PFSK-1 (cell line): Measurements from ENCODE around the gene TRERF1.

Experiments
- FOXP2 ChIP-seq: optimal IDR thresholded peaks from 2 replicates; pipeline ENCODE3; 2011; ENCODE audit warnings: borderline replicate concordance, control low read depth, inconsistent platforms; ENCODE audit not compliant: insufficient read depth; ENCODE audit errors: extremely low read length, extremely low read depth
- POLR2AphosphoS5 ChIP-seq: IDR thresholded peaks from 2 replicates; pipeline ENCODE4 v1.6.1; 2012; ENCODE audit warnings: low read depth, mild to moderate bottlenecking, control low read depth, low read length, moderate library complexity
- SIN3A ChIP-seq: IDR thresholded peaks from 2 replicates; pipeline ENCODE4 v1.6.1; 2012; ENCODE audit warnings: mild to moderate bottlenecking, low read length, moderate library complexity, borderline replicate concordance; ENCODE audit not compliant: insufficient read depth
- TAF1 ChIP-seq: IDR thresholded peaks from 2 replicates; pipeline ENCODE4 v1.6.1; 2012; ENCODE audit warnings: low read length, control low read depth, borderline replicate concordance; ENCODE audit not compliant: insufficient read depth
- TF ChIP-seq, protein P1 (sequence below), 2 experiments: IDR thresholded peaks; 2 replicates each; pipeline versions ENCODE4 v1.6.1 to v1.8.0; 2011 to 2012; ENCODE audit warnings: low read depth in 2 of 2, low read length in 2 of 2, control low read depth in 1 of 2, inconsistent platforms in 1 of 2, mild to moderate bottlenecking in 1 of 2, moderate library complexity in 1 of 2; ENCODE audit not compliant: insufficient read depth in 1 of 2

The TRERF1 gene

DNA sequence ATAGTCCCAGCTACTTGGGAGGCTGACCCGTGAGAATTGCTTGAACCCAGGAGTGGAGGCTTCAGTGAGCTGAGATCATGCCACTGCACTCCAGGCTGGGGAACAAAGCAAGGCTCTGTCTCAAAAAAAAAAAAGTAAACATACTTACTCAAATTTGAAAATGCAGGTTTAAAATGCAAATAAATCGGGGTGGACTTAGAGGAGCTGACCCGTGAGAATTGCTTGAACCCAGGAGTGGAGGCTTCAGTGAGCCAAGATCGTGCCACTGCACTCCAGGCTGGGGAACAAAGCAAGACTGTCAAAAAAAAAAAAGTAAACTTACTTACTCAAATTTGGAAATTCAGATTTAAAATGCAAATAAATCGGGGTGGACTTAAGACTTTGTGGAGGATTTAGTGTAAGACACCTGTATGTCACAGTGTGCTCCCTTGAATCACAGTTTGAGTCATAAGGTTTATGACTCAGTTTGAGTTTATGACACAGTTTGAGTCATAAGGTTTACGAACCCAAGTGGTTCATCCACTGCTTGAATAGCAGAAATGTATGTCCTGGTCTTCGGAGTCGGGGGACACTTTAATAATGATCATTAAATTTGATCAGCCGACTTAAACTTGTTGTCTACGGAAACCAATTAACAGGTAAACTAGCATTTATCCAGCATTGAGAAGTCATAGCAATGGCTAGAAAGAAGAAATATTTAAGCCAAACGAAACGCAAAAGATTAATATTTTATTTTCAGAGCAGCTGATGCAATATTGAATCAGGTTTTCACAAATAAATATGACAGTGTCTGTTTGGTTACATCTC lies 227.3 kb downstream of the TRERF1 start:
- TF ChIP-seq TAF1, result no peak
- TF ChIP-seq POLR2AphosphoS5, result no peak
- no peak for TF ChIP-seq SIN3A
- TF ChIP-seq, protein P1, sequence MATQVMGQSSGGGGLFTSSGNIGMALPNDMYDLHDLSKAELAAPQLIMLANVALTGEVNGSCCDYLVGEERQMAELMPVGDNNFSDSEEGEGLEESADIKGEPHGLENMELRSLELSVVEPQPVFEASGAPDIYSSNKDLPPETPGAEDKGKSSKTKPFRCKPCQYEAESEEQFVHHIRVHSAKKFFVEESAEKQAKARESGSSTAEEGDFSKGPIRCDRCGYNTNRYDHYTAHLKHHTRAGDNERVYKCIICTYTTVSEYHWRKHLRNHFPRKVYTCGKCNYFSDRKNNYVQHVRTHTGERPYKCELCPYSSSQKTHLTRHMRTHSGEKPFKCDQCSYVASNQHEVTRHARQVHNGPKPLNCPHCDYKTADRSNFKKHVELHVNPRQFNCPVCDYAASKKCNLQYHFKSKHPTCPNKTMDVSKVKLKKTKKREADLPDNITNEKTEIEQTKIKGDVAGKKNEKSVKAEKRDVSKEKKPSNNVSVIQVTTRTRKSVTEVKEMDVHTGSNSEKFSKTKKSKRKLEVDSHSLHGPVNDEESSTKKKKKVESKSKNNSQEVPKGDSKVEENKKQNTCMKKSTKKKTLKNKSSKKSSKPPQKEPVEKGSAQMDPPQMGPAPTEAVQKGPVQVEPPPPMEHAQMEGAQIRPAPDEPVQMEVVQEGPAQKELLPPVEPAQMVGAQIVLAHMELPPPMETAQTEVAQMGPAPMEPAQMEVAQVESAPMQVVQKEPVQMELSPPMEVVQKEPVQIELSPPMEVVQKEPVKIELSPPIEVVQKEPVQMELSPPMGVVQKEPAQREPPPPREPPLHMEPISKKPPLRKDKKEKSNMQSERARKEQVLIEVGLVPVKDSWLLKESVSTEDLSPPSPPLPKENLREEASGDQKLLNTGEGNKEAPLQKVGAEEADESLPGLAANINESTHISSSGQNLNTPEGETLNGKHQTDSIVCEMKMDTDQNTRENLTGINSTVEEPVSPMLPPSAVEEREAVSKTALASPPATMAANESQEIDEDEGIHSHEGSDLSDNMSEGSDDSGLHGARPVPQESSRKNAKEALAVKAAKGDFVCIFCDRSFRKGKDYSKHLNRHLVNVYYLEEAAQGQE (IDR thresholded peaks at IDR 0.05; ENCODE audit: insufficient read depth in 1 of 2, low read depth in 2 of 2, low read length in 2 of 2), result no peak
- TF ChIP-seq FOXP2, result no peak

DNA sequence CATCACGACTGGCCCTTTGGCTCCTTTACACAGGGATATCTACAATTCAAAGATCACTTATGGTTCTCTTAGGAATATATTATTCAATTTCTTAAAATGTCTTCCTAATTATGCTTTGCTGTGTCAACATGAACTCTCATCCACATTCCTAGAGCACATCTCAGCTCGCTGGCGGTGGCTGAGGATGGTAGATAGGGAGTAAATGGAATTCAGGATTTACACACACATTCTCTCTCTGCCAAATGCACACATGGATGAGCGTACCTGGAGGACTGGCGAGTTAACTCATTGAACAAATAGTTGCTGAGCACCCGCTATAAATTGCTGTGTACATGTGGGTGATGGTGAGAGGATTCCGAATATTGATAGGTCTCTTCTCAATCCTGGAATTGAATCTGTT lies 229.3 kb downstream of the TRERF1 start:
- TF ChIP-seq TAF1 (no peak), FOXP2 (no peak), SIN3A (no peak), POLR2AphosphoS5 (no peak)
- TF ChIP-seq, protein P1 (IDR thresholded peaks at IDR 0.05; ENCODE audit: insufficient read depth in 1 of 2, low read depth in 2 of 2, low read length in 2 of 2), result no peak

DNA sequence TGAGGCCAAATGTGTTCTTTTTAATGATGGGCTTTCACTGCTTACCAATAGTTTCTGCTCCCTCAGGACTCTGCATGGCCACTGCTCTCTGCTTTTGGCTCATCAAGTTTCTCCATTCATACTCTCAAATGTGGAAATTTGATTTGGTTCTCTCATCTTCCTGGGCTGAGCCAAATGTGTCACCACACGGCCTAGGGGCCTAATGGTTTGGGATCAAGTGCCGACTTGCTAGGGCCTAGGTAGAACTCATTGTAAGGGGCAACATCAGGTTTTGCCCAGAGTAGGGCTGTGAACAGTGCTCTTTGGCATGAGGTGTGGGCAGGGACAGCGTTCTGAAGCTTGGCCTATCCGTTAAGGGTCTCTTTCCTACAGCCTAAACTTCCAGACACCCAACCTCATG lies 230.2 kb downstream of the TRERF1 start:
- no peak for TF ChIP-seq POLR2AphosphoS5

DNA sequence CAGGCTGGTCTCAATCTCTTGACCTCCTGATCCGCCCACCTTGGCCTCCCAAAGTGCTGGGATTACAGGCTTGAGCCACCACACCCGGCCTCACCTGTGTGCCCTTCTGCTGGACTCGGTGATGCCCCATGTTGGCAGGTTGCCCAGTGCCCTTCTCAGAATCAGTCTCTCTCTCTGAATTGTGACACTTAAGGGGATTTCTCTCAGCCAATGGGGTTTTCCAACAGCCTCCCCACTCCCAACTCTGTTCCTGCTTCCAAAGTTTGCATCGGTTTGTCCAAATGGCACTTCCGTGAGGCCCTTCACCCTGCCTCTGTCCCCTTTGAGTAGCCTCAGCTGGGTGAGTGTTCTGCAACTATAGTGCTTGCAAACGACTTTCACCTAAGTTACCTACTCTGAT lies 230.9 kb downstream of the TRERF1 start:
- TF ChIP-seq POLR2AphosphoS5, result no peak
- TF ChIP-seq, protein P1 (IDR thresholded peaks at IDR 0.05; ENCODE audit: insufficient read depth in 1 of 2, low read depth in 2 of 2, low read length in 2 of 2), result no peak
- no peak for TF ChIP-seq FOXP2
- TF ChIP-seq SIN3A, result no peak
- no peak for TF ChIP-seq TAF1

DNA sequence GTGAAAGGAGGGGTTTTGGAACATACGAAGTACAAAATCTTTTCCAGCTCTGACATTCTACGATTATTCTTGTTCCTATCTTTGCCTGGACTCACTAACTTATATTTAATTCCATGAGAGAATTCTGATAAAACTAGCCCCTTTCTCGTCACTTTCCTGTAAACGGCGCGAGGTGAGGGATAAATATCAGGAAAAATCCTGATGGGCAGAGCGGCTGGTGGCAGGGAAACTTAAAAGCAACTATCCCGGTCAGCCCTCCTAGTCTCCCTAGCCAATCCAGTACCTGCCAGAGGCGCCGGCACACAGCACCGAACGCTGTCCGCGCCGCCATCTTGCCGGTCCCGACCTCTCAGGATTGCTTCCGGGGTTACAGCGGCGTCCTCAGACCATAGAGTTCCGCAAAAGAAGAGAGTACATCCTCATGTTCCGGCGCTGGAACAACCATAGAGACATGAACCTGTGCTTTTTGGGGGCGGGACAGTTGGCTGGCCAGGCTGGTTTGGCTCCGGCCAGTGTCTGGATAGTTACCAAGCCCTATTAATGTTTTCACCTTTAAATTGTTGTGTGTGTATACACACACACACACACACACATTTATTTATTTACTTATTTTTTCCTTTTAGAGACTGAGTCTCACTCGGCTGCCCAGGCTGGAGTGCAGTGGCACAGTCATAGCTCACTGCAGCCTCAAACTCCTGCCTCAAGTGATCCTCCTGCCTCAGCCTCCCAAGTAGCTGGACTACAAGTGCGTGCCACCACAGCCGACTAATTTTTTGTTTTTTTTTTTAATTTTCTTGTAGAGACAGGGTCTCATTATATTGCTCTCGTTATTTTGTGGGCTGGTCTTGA lies 234.0 kb downstream of the TRERF1 start, which contains the start of gene MRPS10:
MRPS10 (minus strand) TSS at position 343 of the 849 bp plus-strand sequence; CDS start at position 331, 12 bp downstream.
- TF ChIP-seq, protein P1 (IDR thresholded peaks at IDR 0.05; ENCODE audit: insufficient read depth in 1 of 2, low read depth in 2 of 2, low read length in 2 of 2), result peak; percentile 63 to 77; a peak in 3 of 4 replicates
- TF ChIP-seq FOXP2 (peak; percentile 64), SIN3A (no peak), POLR2AphosphoS5 (peak; percentile 98), TAF1 (peak; percentile 100)
